HEK293 (cell line): ENCODE measurements around the gene SFSWAP.

Experiments
- CTCF ChIA-PET: fragments of 350-600 bp; formaldehyde crosslinking; extraction: SDS; loops from one replicate; lab custom pipeline; 2021; ENCODE audit warnings: antibody characterized with exemption; lab: Yijun Ruan, JAX
- POLR2A ChIA-PET: fragments of 300-600 bp; formaldehyde crosslinking; extraction: SDS; loops from one replicate; lab custom pipeline; 2020; ENCODE audit warnings: antibody characterized with exemption, inconsistent platforms; lab: Yijun Ruan, JAX
- H3K27ac ChIP-seq: fragments of 200-500 bp; sonication (Bioruptor generic); 2 replicates; pipeline ENCODE4 v1.5.1; 2014; ENCODE audit warnings: low read depth, low read length, control low read depth, inconsistent platforms; ENCODE audit errors: extremely low read depth
- H3K36me3 ChIP-seq, 2 experiments: fragments of 200-500 bp in 1 of 2; sonication (Bioruptor generic) in 1 of 2; 1 replicate in 1 of 2; 2 replicates in 1 of 2; pipeline ENCODE4 v1.5.1; 2014 to 2017; ENCODE audit warnings: inconsistent platforms in 2 of 2, low read length in 2 of 2; ENCODE audit not compliant: control insufficient read depth in 2 of 2, insufficient read depth in 1 of 2
- H3K4me1 ChIP-seq: fragments of 200-500 bp; sonication (Bioruptor generic); 2 replicates; pipeline ENCODE4 v1.5.1; 2014; ENCODE audit warnings: mild to moderate bottlenecking, low read length, inconsistent platforms; ENCODE audit not compliant: control insufficient read depth, insufficient read depth
- H3K4me3 ChIP-seq: 2 replicates; pipeline ENCODE4 v1.5.1; 2011; ENCODE audit warnings: low read depth, mild to moderate bottlenecking, control low read depth, low read length, moderate library complexity
- H3K9me3 ChIP-seq: fragments of 200-500 bp; sonication (Bioruptor generic); 2 replicates; pipeline ENCODE4 v1.5.1; 2014; ENCODE audit warnings: low read depth, low read length, inconsistent platforms; ENCODE audit not compliant: control insufficient read depth, insufficient read depth
- EGR2 ChIP-seq: fragments of 450-650 bp; formaldehyde crosslinking; IDR thresholded peaks from 2 replicates; pipeline ENCODE4 v1.5.1; 2016; ENCODE audit warnings: low read depth, missing biosample characterization, missing genetic modification characterization
- KLF10 ChIP-seq: fragments of 450-650 bp; IDR thresholded peaks from 2 replicates; pipeline ENCODE4 v1.5.1; 2018; ENCODE audit warnings: missing biosample characterization, mild to moderate bottlenecking, missing genetic modification characterization
- KLF9 ChIP-seq: fragments of 450-650 bp; formaldehyde crosslinking; IDR thresholded peaks from 2 replicates; pipeline ENCODE4 v1.5.1; 2016; ENCODE audit warnings: missing biosample characterization, missing genetic modification characterization, low read depth
- RBAK ChIP-seq: fragments of 450-650 bp; formaldehyde crosslinking; IDR thresholded peaks from 2 replicates; pipeline ENCODE4 v1.5.1; 2016; ENCODE audit warnings: missing biosample characterization, missing genetic modification characterization
- TCF7L2 ChIP-seq: IDR thresholded peaks from 2 replicates; pipeline ENCODE4 v1.6.1; 2011; ENCODE audit warnings: low read depth, mild to moderate bottlenecking, inconsistent platforms, low read length, moderate library complexity, borderline replicate concordance
- ZBTB21 ChIP-seq: fragments of 450-650 bp; formaldehyde crosslinking; IDR thresholded peaks from 2 replicates; pipeline ENCODE4 v1.5.1; 2017; ENCODE audit warnings: missing biosample characterization, missing genetic modification characterization
- ZNF112 ChIP-seq: fragments of 450-650 bp; formaldehyde crosslinking; IDR thresholded peaks from 2 replicates; pipeline ENCODE4 v1.5.0; 2017; ENCODE audit warnings: missing biosample characterization, missing genetic modification characterization
- ZNF433 ChIP-seq: fragments of 450-650 bp; formaldehyde crosslinking; IDR thresholded peaks from 2 replicates; pipeline ENCODE4 v1.5.1; 2016; ENCODE audit warnings: missing biosample characterization, missing genetic modification characterization, low read depth
- ZNF514 ChIP-seq: fragments of 450-650 bp; formaldehyde crosslinking; IDR thresholded peaks from 2 replicates; pipeline ENCODE4 v1.5.1; 2016; ENCODE audit warnings: missing biosample characterization, missing genetic modification characterization
- ZNF664 ChIP-seq: fragments of 450-650 bp; formaldehyde crosslinking; IDR thresholded peaks from 2 replicates; pipeline ENCODE4 v1.5.1; 2016; ENCODE audit warnings: missing biosample characterization, missing genetic modification characterization
- TF ChIP-seq, protein P1 (sequence below): fragments of 450-650 bp; formaldehyde crosslinking; IDR thresholded peaks from 2 replicates; pipeline ENCODE4 v1.5.1; 2016; ENCODE audit warnings: missing biosample characterization, missing genetic modification characterization
- TF ChIP-seq, protein P2 (sequence below): fragments of 450-650 bp; formaldehyde crosslinking; IDR thresholded peaks from 2 replicates; pipeline ENCODE4 v1.5.1; 2016; ENCODE audit warnings: missing biosample characterization, missing genetic modification characterization
- TF ChIP-seq, protein P3 (sequence below): fragments of 450-650 bp; formaldehyde crosslinking; IDR thresholded peaks from 2 replicates; pipeline ENCODE4 v1.5.1; 2017; ENCODE audit warnings: missing biosample characterization, missing genetic modification characterization

The SFSWAP gene

DNA sequence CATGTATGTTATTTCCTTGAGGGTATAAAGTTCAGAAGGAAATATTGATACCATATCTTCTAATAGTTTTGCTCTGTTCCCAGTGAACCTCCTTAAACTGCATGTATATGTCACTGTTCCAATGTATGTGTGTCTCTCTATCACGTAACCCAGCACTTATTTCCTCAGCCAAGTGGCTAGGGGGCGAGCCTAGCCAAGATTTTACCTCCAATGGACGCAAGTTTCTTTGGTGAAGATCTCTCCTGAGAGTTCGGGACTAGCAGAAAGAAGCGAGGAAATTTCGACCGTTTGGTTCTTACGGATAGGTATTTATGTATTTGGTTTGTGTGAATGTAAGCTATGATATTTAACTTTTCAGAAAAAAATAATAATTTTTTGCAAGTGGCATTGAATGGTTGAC, 2.5 kb downstream of the SFSWAP start (continued):
- TF ChIP-seq, protein P1, sequence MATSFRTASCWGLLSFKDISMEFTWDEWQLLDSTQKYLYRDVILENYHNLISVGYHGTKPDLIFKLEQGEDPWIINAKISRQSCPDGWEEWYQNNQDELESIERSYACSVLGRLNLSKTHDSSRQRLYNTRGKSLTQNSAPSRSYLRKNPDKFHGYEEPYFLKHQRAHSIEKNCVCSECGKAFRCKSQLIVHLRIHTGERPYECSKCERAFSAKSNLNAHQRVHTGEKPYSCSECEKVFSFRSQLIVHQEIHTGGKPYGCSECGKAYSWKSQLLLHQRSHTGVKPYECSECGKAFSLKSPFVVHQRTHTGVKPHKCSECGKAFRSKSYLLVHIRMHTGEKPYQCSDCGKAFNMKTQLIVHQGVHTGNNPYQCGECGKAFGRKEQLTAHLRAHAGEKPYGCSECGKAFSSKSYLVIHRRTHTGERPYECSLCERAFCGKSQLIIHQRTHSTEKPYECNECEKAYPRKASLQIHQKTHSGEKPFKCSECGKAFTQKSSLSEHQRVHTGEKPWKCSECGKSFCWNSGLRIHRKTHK (tag by site-specific recombination): no peak

DNA sequence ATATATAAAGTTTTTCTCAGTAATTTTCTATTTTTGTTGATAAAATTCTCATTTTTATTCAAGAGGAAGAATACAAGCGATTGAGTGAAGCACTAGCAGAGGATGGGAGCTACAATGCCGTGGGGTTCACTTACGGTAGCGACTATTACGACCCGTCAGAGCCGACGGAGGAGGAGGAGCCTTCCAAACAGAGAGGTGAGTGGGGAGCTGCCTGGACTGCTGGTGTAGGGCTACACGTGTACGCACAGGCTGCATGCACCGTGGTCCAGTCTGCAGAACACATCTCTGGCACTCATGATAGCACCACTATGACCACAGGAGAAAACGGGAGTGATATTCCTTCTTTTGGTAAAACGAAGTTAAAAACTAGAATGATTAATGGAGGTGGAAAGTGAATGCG, 3.9 kb downstream of the SFSWAP start:
- H3K36me3 ChIP-seq: peaks cover 48 to 67% of the 10 kb centered on the region in 2 experiments
- H3K9me3 ChIP-seq: no peaks in the 10 kb centered on the region
- no peak overlapping the region for H3K4me3 ChIP-seq
- no peak overlapping the region for H3K27ac ChIP-seq
- CTCF ChIA-PET: no interaction called here
- TF ChIP-seq, protein P2, sequence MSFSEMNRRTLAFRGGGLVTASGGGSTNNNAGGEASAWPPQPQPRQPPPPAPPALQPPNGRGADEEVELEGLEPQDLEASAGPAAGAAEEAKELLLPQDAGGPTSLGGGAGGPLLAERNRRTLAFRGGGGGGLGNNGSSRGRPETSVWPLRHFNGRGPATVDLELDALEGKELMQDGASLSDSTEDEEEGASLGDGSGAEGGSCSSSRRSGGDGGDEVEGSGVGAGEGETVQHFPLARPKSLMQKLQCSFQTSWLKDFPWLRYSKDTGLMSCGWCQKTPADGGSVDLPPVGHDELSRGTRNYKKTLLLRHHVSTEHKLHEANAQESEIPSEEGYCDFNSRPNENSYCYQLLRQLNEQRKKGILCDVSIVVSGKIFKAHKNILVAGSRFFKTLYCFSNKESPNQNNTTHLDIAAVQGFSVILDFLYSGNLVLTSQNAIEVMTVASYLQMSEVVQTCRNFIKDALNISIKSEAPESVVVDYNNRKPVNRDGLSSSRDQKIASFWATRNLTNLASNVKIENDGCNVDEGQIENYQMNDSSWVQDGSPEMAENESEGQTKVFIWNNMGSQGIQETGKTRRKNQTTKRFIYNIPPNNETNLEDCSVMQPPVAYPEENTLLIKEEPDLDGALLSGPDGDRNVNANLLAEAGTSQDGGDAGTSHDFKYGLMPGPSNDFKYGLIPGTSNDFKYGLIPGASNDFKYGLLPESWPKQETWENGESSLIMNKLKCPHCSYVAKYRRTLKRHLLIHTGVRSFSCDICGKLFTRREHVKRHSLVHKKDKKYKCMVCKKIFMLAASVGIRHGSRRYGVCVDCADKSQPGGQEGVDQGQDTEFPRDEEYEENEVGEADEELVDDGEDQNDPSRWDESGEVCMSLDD (tag by site-specific recombination): no peak
- TF ChIP-seq, protein P3, sequence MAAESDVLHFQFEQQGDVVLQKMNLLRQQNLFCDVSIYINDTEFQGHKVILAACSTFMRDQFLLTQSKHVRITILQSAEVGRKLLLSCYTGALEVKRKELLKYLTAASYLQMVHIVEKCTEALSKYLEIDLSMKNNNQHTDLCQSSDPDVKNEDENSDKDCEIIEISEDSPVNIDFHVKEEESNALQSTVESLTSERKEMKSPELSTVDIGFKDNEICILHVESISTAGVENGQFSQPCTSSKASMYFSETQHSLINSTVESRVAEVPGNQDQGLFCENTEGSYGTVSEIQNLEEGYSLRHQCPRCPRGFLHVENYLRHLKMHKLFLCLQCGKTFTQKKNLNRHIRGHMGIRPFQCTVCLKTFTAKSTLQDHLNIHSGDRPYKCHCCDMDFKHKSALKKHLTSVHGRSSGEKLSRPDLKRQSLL: no peak
- no peak for TF ChIP-seq ZNF664
- TF ChIP-seq ZNF112 (tag by site-specific recombination): no peak
- TF ChIP-seq ZNF514 (tag by site-specific recombination): no peak
- TF ChIP-seq RBAK (tag by site-specific recombination): no peak
- TF ChIP-seq TCF7L2: no peak
- TF ChIP-seq, all 188 proteins: peak for 0
- POLR2A ChIA-PET: no interaction called here
- peaks cover 2% of the 10 kb centered on the region; the same call in 1 of the 2 replicates for H3K4me1 ChIP-seq

- no peaks in the 10 kb centered on the region for H3K9me3 ChIP-seq
- H3K4me3 ChIP-seq: no peak overlapping the region
- TF ChIP-seq EGR2 (tag by site-specific recombination) (no peak), ZNF433 (no peak), ZBTB21 (tag by site-specific recombination) (no peak), RBAK (tag by site-specific recombination) (no peak)
- no peaks in the 10 kb centered on the region for H3K4me1 ChIP-seq
- CTCF ChIA-PET: no interaction called here
- H3K27ac ChIP-seq: no peak overlapping the region
- POLR2A ChIA-PET: no interaction called here
- peaks cover 61 to 81% of the 10 kb centered on the region in 2 experiments for H3K36me3 ChIP-seq
Measured at GRCh38 chr12:131716282-131716681, 5.4 kb downstream of the SFSWAP start.

GRCh38 chr12:131720241-131720640, 9.4 kb downstream of the SFSWAP start:
- no peak overlapping the region for H3K4me3 ChIP-seq
- POLR2A ChIA-PET: no interaction called here
- CTCF ChIA-PET: interaction anchor here (0.7 kb wide), 1 partner anchor 291 kb away, joined by 4 read pairs; no protein-coding TSS in a partner anchor

More at GRCh38 chr12:131720241-131720640, 9.4 kb downstream of the SFSWAP start:
- no peaks in the 10 kb centered on the region for H3K9me3 ChIP-seq
- peaks cover 70 to 95% of the 10 kb centered on the region in 2 experiments for H3K36me3 ChIP-seq
- no peaks in the 10 kb centered on the region for H3K4me1 ChIP-seq
- TF ChIP-seq KLF10 (tag by site-specific recombination): no peak
- no peak for TF ChIP-seq KLF9 (tag by site-specific recombination)
- no peak overlapping the region for H3K27ac ChIP-seq
